ENCODE data around the gene TBC1D5.

DNA sequence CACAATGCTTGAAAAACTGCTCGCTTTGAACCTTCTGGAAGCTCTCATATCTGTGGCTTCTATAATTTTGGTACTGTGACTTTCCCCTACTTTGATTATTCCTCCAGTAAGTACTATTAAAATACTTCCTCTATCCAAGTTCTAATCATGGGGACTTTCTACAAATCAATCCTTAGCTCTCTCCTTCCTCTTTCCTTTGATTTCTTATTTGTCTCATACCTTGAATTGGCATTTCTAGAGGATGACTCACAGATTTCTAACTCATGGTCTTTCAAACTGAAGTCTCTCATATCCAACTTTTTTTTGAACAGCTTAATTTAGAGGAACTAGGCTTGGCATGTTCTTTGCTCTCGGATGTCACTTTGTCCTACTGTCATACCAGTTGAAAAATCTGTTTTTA is 241.8 kb downstream of the TBC1D5 start:
- TF ChIP-seq, protein P1, sequence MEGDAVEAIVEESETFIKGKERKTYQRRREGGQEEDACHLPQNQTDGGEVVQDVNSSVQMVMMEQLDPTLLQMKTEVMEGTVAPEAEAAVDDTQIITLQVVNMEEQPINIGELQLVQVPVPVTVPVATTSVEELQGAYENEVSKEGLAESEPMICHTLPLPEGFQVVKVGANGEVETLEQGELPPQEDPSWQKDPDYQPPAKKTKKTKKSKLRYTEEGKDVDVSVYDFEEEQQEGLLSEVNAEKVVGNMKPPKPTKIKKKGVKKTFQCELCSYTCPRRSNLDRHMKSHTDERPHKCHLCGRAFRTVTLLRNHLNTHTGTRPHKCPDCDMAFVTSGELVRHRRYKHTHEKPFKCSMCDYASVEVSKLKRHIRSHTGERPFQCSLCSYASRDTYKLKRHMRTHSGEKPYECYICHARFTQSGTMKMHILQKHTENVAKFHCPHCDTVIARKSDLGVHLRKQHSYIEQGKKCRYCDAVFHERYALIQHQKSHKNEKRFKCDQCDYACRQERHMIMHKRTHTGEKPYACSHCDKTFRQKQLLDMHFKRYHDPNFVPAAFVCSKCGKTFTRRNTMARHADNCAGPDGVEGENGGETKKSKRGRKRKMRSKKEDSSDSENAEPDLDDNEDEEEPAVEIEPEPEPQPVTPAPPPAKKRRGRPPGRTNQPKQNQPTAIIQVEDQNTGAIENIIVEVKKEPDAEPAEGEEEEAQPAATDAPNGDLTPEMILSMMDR (IDR thresholded peaks at IDR 0.05): no peak
- no peak for TF ChIP-seq POLR2A (IDR thresholded peaks at IDR 0.05)

Data from sigmoid colon (tissue), 3 donors.